NB4 (cell line): ENCODE data around the gene NECTIN2.

Experiments used
- DNase-seq: peaks from one replicate; pipeline ENCODE4 v3.0.0; 2010; ENCODE audit warnings: low read depth
- H3K4me3 ChIP-seq: one replicate; pipeline ENCODE4 v1.5.1; 2011; ENCODE audit warnings: mild to moderate bottlenecking, low read depth, low read length, moderate library complexity
- CTCF ChIP-seq: IDR thresholded peaks from one replicate; pipeline ENCODE4 v1.5.1; 2012; ENCODE audit warnings: low read depth, low read length
- MAX ChIP-seq: IDR thresholded peaks from 2 replicates; pipeline ENCODE4 v1.6.1; 2011; ENCODE audit warnings: low read depth, low read length
- MYC ChIP-seq: IDR thresholded peaks from 2 replicates; pipeline ENCODE4 v1.6.1; 2011; ENCODE audit warnings: low read depth, low read length
- POLR2A ChIP-seq: IDR thresholded peaks from 2 replicates; pipeline ENCODE4 v1.6.1; 2011; ENCODE audit warnings: mild to moderate bottlenecking; ENCODE audit not compliant: insufficient read length; ENCODE audit errors: extremely low read depth

The NECTIN2 gene

GRCh38 chr19:44806291-44806690, 39.8 kb upstream of the NECTIN2 start:
- no peak for TF ChIP-seq MAX
- TF ChIP-seq POLR2A = no peak
- TF ChIP-seq MYC = no peak
- no peak for TF ChIP-seq CTCF
- DNase-seq = no peak
- no peak overlapping the region for H3K4me3 ChIP-seq

- TF ChIP-seq CTCF (no peak), POLR2A (no peak), MAX (no peak), MYC (no peak)
- H3K4me3 ChIP-seq = no peak overlapping the region
- no peak for DNase-seq
These were observed 38.9 kb upstream of the NECTIN2 start for GRCh38 chr19:44807162-44807561.

- no peak overlapping the region for H3K4me3 ChIP-seq
- no peak for TF ChIP-seq POLR2A
- no peak for TF ChIP-seq CTCF
- no peak for TF ChIP-seq MAX
- TF ChIP-seq MYC = no peak
- DNase-seq = peak; percentile 30
These were observed 38.2 kb upstream of the NECTIN2 start for GRCh38 chr19:44807652-44808462.

- no peak within 1 kb of the TSS for H3K4me3 ChIP-seq
- DNase-seq = no peak
- TF ChIP-seq CTCF (no peak), MAX (no peak), MYC (no peak), POLR2A (no peak)
These were observed 37.4 kb upstream of the NECTIN2 start, which contains the start of gene BCAM for GRCh38 chr19:44808463-44809371. TSS of gene BCAM (plus strand) at chr19:44809103. CDS start at chr19:44809125, 22 bp downstream.

- no peak overlapping the region for H3K4me3 ChIP-seq
- TF ChIP-seq MAX = no peak
- no peak for TF ChIP-seq POLR2A
- TF ChIP-seq CTCF = no peak
- no peak for TF ChIP-seq MYC
- DNase-seq = no peak
These were observed 36.4 kb upstream of the NECTIN2 start for GRCh38 chr19:44809577-44810233.
